Muscle layer of colon (tissue), 2 donors: Measurements from ENCODE around the gene CPNE2.

ENCODE experiments used
- H3K27ac ChIP-seq: one replicate; pipeline ENCODE4 v1.7.0; 2013; ENCODE audit warnings: low read depth, mild to moderate bottlenecking, low read length, moderate library complexity
- H3K27me3 ChIP-seq, 2 donors: one replicate each; pipeline ENCODE4 v1.7.0; 2013; ENCODE audit warnings: low read length in 2 of 2, mild to moderate bottlenecking in 2 of 2; ENCODE audit not compliant: insufficient read depth in 2 of 2, control insufficient read depth in 1 of 2
- H3K36me3 ChIP-seq: one replicate; pipeline ENCODE4 v1.7.0; 2013; ENCODE audit warnings: mild to moderate bottlenecking, low read length; ENCODE audit not compliant: insufficient read depth
- H3K4me1 ChIP-seq: one replicate; pipeline ENCODE4 v1.7.0; 2013; ENCODE audit warnings: mild to moderate bottlenecking, low read length; ENCODE audit not compliant: insufficient read depth
- H3K4me3 ChIP-seq, 2 donors: one replicate each; pipeline ENCODE4 v1.7.0; 2013; ENCODE audit warnings: low read length in 2 of 2, low read depth in 1 of 2, mild to moderate bottlenecking in 1 of 2, moderate library complexity in 1 of 2
- H3K9ac ChIP-seq: one replicate; pipeline ENCODE4 v1.7.0; 2013; ENCODE audit warnings: low read length
- H3K9me3 ChIP-seq: one replicate; pipeline ENCODE4 v1.7.0; 2013; ENCODE audit warnings: mild to moderate bottlenecking, low read length
- donor health status: abdominal sarcoma.
- donor health status: Adenocarcinoma of cecum.

Gene CPNE2

GRCh38 chr16:57115168-57115513 lies 22.8 kb downstream of the CPNE2 start:
- H3K36me3 ChIP-seq: peaks cover 14% of the 10 kb centered on the region
- peaks cover 17% of the 10 kb centered on the region for H3K4me1 ChIP-seq
- H3K27me3 ChIP-seq: no peaks in the 10 kb centered on the region
- H3K9me3 ChIP-seq: no peaks in the 10 kb centered on the region
- H3K4me3 ChIP-seq: no peak overlapping the region
- H3K27ac ChIP-seq: no peak overlapping the region
- H3K9ac ChIP-seq: no peak overlapping the region

GRCh38 chr16:57115514-57116182 lies 23.3 kb downstream of the CPNE2 start:
- H3K36me3 ChIP-seq: peaks cover 14% of the 10 kb centered on the region
- no peaks in the 10 kb centered on the region for H3K9me3 ChIP-seq
- H3K27me3 ChIP-seq: no peaks in the 10 kb centered on the region
- no peak overlapping the region for H3K27ac ChIP-seq
- H3K4me3 ChIP-seq: peak overlapping the region; percentile 20 to 41
- no peak overlapping the region for H3K9ac ChIP-seq
- H3K4me1 ChIP-seq: peaks cover 17% of the 10 kb centered on the region

- Histone ChIP-seq H3K4me1 (peaks cover 17% of the 10 kb centered on the region), H3K9ac (no peak overlapping the region), H3K4me3 (no peak overlapping the region), H3K27me3 (no peaks in the 10 kb centered on the region), H3K36me3 (peaks cover 28% of the 10 kb centered on the region), H3K9me3 (no peaks in the 10 kb centered on the region), H3K27ac (no peak overlapping the region)
Observed at GRCh38 chr16:57118461-57119084, 26.2 kb downstream of the CPNE2 start.

- H3K36me3 ChIP-seq: peaks cover 27% of the 10 kb centered on the region
- H3K9me3 ChIP-seq: no peaks in the 10 kb centered on the region
- H3K4me3 ChIP-seq: no peak overlapping the region
- H3K27me3 ChIP-seq: no peaks in the 10 kb centered on the region
- no peaks in the 10 kb centered on the region for H3K4me1 ChIP-seq
- no peak overlapping the region for H3K9ac ChIP-seq
- H3K27ac ChIP-seq: no peak overlapping the region
Observed at GRCh38 chr16:57123216-57123973, 31.0 kb downstream of the CPNE2 start.

GRCh38 chr16:57123974-57124674 lies 31.7 kb downstream of the CPNE2 start:
- Histone ChIP-seq H3K4me1 (no peaks in the 10 kb centered on the region), H3K9ac (no peak overlapping the region), H3K27me3 (no peaks in the 10 kb centered on the region), H3K4me3 (no peak overlapping the region), H3K36me3 (peaks cover 30% of the 10 kb centered on the region), H3K9me3 (no peaks in the 10 kb centered on the region), H3K27ac (no peak overlapping the region)

- H3K27me3 ChIP-seq: no peaks in the 10 kb centered on the region
- H3K4me1 ChIP-seq: no peaks in the 10 kb centered on the region
- H3K4me3 ChIP-seq: no peak overlapping the region
- H3K9me3 ChIP-seq: no peaks in the 10 kb centered on the region
- H3K9ac ChIP-seq: no peak overlapping the region
- peaks cover 24% of the 10 kb centered on the region for H3K36me3 ChIP-seq
- no peak overlapping the region for H3K27ac ChIP-seq
Observed at GRCh38 chr16:57125376-57125775, 33.0 kb downstream of the CPNE2 start.

GRCh38 chr16:57125969-57126368 lies 33.6 kb downstream of the CPNE2 start:
- Histone ChIP-seq H3K4me1 (no peaks in the 10 kb centered on the region), H3K36me3 (peaks cover 23% of the 10 kb centered on the region), H3K27me3 (no peaks in the 10 kb centered on the region), H3K4me3 (no peak overlapping the region), H3K27ac (no peak overlapping the region), H3K9ac (no peak overlapping the region), H3K9me3 (no peaks in the 10 kb centered on the region)

- Histone ChIP-seq H3K9me3 (no peaks in the 10 kb centered on the region), H3K27me3 (no peaks in the 10 kb centered on the region), H3K4me1 (no peaks in the 10 kb centered on the region), H3K27ac (no peak overlapping the region), H3K9ac (no peak overlapping the region), H3K36me3 (peaks cover 19% of the 10 kb centered on the region), H3K4me3 (no peak overlapping the region)
Observed at GRCh38 chr16:57126411-57126810, 34.0 kb downstream of the CPNE2 start.

GRCh38 chr16:57127037-57127763 lies 34.8 kb downstream of the CPNE2 start:
- Histone ChIP-seq H3K27ac (no peak overlapping the region), H3K27me3 (no peaks in the 10 kb centered on the region), H3K4me3 (no peak overlapping the region), H3K9ac (no peak overlapping the region), H3K9me3 (no peaks in the 10 kb centered on the region), H3K36me3 (peaks cover 12% of the 10 kb centered on the region), H3K4me1 (no peaks in the 10 kb centered on the region)

GRCh38 chr16:57127836-57128235 lies 35.5 kb downstream of the CPNE2 start:
- H3K4me3 ChIP-seq: no peak overlapping the region
- no peaks in the 10 kb centered on the region for H3K4me1 ChIP-seq
- no peak overlapping the region for H3K9ac ChIP-seq
- no peak overlapping the region for H3K27ac ChIP-seq
- H3K36me3 ChIP-seq: peaks cover 10% of the 10 kb centered on the region
- H3K27me3 ChIP-seq: no peaks in the 10 kb centered on the region
- H3K9me3 ChIP-seq: no peaks in the 10 kb centered on the region
